Effector memory CD8-positive, alpha-beta T cell (primary cell): ENCODE data around the gene RPS6KA2.
"Not testable (repeated sequence)": the region's sequence is repeated elsewhere in the genome, so short reads cannot be mapped to it uniquely, and the experiment has no call there.

Experiments used
- ATAC-seq: fragments of 150-1000 bp; cut with Tn5 transposase; replicated peaks from 2 replicates; pipeline ENCODE4 v1.10.0; 2021; ENCODE audit warnings: mild to moderate bottlenecking, moderate library complexity
- DNase-seq, 3 experiments: peaks; one replicate each; pipeline ENCODE4 v3.0.0; 2021
- H3K27ac Mint-ChIP-seq, 2 donors: one replicate each; pipeline ENCODE4 v1.8.0; 2022; ENCODE audit warnings: mild to moderate bottlenecking in 2 of 2, mixed read lengths in 2 of 2, moderate library complexity in 2 of 2
- H3K27me3 Mint-ChIP-seq, 2 donors: one replicate each; pipeline ENCODE4 v1.8.0; 2022; ENCODE audit warnings: mixed read lengths in 2 of 2
- H3K36me3 Mint-ChIP-seq: one replicate; pipeline ENCODE4 v1.8.0; 2022; ENCODE audit warnings: mild to moderate bottlenecking, moderate library complexity, mixed read lengths; ENCODE audit not compliant: insufficient read depth
- H3K4me1 Mint-ChIP-seq, 2 donors: one replicate each; pipeline ENCODE4 v1.8.0; 2022; ENCODE audit warnings: low read depth in 2 of 2, mixed read lengths in 2 of 2
- H3K4me3 Mint-ChIP-seq, 2 donors: one replicate each; pipeline ENCODE4 v1.8.0; 2022; ENCODE audit warnings: mild to moderate bottlenecking in 2 of 2, mixed read lengths in 2 of 2, moderate library complexity in 2 of 2
- H3K9me3 Mint-ChIP-seq, 2 donors: one replicate each; pipeline ENCODE4 v1.8.0; 2022; ENCODE audit warnings: mixed read lengths in 2 of 2

Gene RPS6KA2

DNA sequence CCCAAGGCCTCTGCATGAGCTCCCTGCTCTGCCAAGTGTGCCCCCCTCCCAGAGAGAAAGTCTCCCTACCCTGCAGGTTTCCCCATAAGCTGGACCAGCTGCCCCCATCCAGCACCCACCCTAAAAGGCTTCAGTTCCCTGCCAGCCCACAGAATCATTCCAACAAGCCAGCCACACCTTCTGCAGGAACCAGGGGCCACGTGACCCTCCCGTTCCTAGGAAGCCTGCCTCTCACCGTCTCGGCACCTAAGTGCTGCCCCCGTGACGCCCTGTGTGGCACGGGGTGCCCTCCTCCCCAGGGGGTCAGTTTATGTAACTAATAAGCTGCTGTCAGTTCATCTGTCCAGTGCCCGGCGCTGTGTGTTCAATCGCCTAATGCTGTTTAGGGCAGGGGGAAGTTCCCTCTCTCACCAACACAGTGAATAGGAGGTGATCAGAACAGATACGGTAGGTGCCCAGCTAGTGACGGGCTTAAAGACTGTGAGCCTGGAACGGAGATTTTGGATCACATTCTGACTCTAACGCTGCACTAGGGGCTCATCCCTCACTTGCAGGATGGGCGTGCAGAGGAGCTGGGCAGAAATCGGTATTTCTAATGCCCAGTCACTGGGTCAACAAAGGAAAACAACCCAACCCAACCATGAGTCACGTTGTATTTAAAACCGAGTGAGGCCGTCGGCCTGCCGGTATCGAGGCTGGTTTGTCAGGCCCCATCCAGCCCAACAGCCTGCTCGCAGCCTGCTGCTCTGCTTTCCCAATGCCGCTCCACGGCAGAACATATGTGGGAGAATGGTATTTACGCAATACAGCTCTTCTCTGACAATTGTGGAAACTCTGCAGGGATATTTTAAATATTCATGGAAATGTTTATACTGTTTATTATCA is 96.6 kb downstream of the RPS6KA2 start:
- Mint-ChIP-seq H3K9me3 (no peaks in the 10 kb centered on the region), H3K36me3 (no peaks in the 10 kb centered on the region), H3K4me1 (no peaks in the 10 kb centered on the region), H3K27me3 (peaks cover 5 to 16% of the 10 kb centered on the region in 2 donors), H3K4me3 (no peak overlapping the region), H3K27ac (peak overlapping the region in 1 of 2 donors; percentile 49)
- ATAC-seq = no peak
- no peak for DNase-seq

DNA sequence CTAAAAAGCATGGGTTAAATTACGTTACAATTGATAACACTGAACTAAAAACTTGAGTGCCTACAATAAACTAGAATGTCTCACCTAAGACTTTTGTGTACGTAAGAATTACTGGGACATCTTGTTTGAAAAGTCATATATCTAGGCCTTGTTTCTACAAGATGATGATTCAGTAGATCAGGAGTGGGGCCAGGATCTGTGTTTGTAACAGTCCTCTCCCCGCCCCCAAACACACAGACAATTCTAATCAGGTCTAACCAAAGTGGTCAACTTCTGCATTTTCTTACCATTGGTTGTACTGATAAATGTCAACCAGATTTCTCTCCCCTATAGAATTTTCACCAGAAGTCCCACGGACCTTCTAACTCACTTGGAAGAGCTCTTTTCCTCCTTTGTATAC is 97.5 kb downstream of the RPS6KA2 start:
- DNase-seq = no peak
- no peaks in the 10 kb centered on the region for H3K4me1 Mint-ChIP-seq
- no peak for ATAC-seq
- no peaks in the 10 kb centered on the region for H3K36me3 Mint-ChIP-seq
- no peak overlapping the region for H3K4me3 Mint-ChIP-seq
- H3K27me3 Mint-ChIP-seq = peaks cover 5 to 24% of the 10 kb centered on the region in 2 donors
- no peaks in the 10 kb centered on the region for H3K9me3 Mint-ChIP-seq
- peak overlapping the region in 1 of 2 donors; percentile 49 for H3K27ac Mint-ChIP-seq

DNA sequence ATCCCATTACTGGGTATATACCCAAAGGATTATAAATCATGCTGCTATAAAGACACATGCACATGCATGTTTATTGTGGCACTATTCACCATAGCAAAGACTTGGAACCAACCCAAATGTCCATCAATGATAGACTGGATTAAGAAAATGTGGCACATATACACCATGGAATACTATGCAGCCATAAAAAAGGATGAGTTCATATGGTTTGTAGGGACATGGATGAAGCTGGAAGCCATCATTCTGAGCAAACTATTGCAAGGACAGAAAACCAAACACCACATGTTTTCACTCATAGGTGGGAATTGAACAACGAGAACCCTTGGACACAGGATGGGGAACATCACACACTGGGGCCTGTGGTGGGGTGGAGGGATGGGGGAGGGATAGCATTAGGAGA is 98.0 kb downstream of the RPS6KA2 start:
- H3K4me3 Mint-ChIP-seq, ATAC-seq, H3K36me3 Mint-ChIP-seq, DNase-seq, H3K9me3 Mint-ChIP-seq, H3K4me1 Mint-ChIP-seq, H3K27ac Mint-ChIP-seq: not testable (repeated sequence)
- H3K27me3 Mint-ChIP-seq = peaks cover 5 to 30% of the 10 kb centered on the region in 2 donors

DNA sequence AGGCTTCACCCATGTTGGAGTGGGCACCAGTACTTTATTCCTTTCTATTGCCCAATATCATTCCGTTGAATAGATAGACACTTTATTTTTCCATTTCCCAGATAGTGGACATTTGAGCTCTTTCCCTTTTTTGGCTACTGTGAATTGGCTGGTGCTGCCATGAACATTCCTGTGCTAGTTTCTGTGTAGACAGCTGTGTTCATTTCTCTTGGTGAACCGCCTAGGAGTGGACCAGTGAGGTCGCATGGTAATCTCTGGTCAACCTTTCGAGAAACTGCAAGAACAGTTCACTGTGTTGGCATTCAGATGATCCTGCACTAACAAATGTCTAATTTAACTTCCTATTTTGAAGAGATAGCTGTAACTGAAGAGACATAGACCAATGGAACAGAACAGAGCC is 99.2 kb downstream of the RPS6KA2 start:
- Mint-ChIP-seq H3K27ac (no peak overlapping the region), H3K9me3 (no peaks in the 10 kb centered on the region), H3K4me1 (no peaks in the 10 kb centered on the region), H3K4me3 (no peak overlapping the region), H3K27me3 (peaks cover 10 to 32% of the 10 kb centered on the region in 2 donors), H3K36me3 (no peaks in the 10 kb centered on the region)
- no peak for ATAC-seq
- no peak for DNase-seq

DNA sequence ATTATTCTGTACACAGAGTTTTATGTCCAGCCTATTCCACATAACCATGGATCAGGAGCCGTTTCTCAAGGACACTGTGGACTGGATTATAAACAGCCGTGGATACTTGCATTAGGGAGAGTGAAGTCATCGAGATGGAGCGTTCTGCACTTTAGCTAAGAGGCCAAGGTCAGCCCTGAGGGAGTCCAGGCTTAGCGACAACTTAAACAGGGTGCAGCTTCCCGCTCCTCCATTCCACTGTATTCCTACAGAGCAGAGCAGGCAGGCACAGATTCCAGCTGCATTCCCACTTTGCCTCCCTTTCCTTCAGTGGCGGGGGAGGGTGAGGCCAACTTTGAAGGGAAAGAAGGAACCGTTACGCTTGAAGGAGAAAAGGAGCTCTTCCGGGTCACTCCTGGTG is 100.1 kb downstream of the RPS6KA2 start:
- Mint-ChIP-seq H3K36me3 (no peaks in the 10 kb centered on the region), H3K4me3 (no peak overlapping the region), H3K27me3 (peaks cover 15 to 32% of the 10 kb centered on the region in 2 donors), H3K9me3 (no peaks in the 10 kb centered on the region), H3K27ac (no peak overlapping the region), H3K4me1 (no peaks in the 10 kb centered on the region)
- ATAC-seq = no peak
- DNase-seq = no peak

DNA sequence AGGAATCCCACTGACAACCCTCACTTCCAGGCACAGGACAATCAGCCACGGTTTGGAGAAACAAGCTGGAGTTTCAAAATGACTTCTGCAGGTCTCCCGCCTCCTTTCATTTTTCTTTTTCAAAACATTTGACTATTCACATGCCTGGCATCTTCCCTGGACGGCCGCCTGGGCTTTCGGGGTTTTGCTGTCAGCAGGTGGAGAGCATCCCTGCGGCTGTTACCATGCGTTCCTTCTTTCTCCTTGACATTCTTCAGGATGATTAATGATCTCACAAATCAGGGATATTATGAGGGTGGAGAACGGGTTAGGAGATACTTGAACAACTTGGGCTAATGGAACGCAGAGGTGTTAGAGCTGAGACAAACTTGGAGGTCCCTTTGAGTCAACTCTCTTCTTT is 101.5 kb downstream of the RPS6KA2 start:
- peaks cover 15 to 32% of the 10 kb centered on the region in 2 donors for H3K27me3 Mint-ChIP-seq

DNA sequence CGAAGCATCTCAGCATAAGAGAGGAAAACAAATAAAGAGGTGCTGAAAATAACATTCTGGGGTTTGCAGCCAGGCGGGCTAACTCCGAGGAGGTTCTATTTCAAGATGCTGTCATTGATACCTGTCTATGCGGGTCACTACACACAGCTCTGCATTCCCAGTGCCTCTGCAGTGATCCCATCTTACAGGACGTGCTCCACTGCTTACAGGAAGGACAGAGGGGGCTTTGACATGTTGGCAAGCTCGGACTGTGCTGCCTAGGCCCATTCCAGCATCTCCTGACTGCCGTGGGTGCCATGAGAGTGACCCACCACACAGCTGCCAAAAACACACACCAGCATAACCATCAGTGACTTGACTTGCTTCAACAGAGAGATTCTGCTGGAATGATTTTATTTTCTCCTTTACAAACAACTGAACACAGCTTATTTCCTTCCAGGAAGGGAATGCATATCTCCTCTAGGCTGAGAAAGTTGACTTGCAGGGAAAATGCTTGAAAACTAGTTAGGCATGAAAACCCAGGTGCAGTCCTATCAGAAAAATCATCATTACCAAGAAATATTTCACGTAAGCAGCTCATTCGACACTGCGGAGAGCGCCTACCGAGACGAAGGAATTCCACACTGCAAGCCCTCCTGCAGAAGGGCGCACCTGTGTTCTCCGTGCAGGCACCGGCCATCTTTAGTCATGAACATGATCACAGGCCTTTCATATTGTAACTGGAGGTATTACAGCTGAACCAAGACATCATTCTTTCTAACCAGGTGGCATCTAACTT is 103.1 kb downstream of the RPS6KA2 start:
- no peak overlapping the region for H3K27ac Mint-ChIP-seq
- ATAC-seq = no peak

More for the DNA sequence above, 101.5 kb downstream of the RPS6KA2 start:
- Mint-ChIP-seq H3K36me3 (no peaks in the 10 kb centered on the region), H3K4me3 (no peak overlapping the region), H3K9me3 (no peaks in the 10 kb centered on the region), H3K27ac (no peak overlapping the region), H3K4me1 (no peaks in the 10 kb centered on the region)
- no peak for DNase-seq
- no peak for ATAC-seq

DNA sequence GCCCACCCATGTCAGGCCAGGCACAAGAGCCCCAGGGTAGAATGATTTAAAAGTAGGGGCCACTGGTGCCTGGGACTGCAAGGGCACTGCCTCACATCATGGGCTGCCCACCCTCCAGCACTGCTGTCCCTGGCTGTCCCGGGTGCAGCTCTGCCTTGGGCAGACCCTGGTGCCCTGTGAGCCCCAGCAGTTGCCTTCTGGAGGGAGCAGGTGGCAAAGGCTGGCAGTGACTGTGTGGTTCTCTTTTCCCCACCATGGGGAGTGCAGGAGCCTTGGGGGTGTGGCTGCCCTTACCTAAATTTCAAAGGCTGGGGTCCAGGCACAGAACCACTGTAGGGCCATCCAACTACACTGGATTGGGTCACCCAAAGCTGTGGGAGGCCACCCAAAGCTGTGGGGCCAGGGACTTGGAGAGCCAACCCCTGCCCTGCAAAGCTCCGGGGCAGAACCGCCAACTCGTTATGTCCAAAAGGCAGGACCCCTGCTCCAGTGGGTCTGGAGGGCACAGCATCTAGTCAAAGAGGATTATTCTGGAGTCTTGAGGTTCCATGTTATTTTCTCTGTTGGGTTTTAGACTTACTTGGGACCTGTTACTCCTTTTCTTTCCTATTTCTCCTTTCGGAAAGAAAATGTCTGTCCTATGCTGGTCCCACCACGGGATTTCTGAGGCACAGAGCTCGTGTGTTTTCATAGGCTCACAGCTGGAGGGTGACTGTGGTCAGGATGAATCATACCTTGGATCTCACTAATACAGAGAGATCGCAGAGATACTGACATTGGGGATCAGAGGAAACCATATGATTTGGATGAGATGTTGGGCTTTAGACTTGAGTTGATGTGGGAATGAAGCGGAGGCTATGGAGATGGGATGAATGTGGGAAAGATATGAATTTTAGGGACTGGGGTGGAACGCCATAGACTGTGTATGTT is 105.9 kb downstream of the RPS6KA2 start:
- ATAC-seq (no peak), DNase-seq (no peak)
- no peak overlapping the region for H3K27ac Mint-ChIP-seq
- H3K4me3 Mint-ChIP-seq = no peak overlapping the region
- peaks cover 10 to 18% of the 10 kb centered on the region in 2 donors for H3K27me3 Mint-ChIP-seq
- peaks cover 2% of the 10 kb centered on the region for H3K36me3 Mint-ChIP-seq
- H3K9me3 Mint-ChIP-seq = no peaks in the 10 kb centered on the region
- no peaks in the 10 kb centered on the region for H3K4me1 Mint-ChIP-seq

More for the DNA sequence above, 103.1 kb downstream of the RPS6KA2 start:
- Mint-ChIP-seq H3K36me3 (no peaks in the 10 kb centered on the region), H3K4me1 (no peaks in the 10 kb centered on the region), H3K9me3 (no peaks in the 10 kb centered on the region), H3K27me3 (peaks cover 15 to 32% of the 10 kb centered on the region in 2 donors), H3K4me3 (no peak overlapping the region)
- DNase-seq = no peak

DNA sequence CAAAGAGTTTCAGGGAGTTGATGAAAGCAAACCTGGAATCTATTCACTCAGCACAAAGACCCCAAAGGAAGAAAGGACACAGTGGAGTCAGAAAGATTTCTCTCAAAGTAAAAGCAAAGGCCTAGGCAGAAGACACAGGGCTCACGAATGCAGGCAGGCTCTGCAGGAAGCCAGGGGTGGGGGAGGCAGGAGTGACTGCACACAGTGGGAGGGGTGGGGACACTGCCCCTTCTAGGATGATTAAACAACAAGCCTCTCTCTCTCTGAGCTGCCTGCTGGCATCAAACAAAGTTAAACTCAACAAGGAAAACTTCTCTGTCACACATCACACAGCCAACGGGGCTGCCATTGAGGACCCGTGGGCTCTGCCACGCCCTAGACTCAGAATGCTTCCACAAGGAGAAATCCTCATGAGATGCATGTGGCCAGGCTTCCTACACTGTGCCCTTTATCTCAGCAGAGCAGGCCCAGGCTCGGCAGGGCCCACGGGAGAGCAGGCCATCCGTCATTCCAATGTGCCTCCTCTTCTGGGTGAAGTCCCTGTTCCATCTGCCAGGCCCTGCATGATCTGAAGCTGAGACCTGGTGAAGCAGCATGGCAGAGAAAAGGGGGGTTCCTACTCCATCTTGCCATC is 110.7 kb downstream of the RPS6KA2 start:
- DNase-seq (no peak), ATAC-seq (no peak)
- Mint-ChIP-seq H3K4me1 (peaks cover 7 to 9% of the 10 kb centered on the region in 2 donors), H3K27me3 (no peaks in the 10 kb centered on the region), H3K9me3 (no peaks in the 10 kb centered on the region), H3K4me3 (no peak overlapping the region), H3K36me3 (peaks cover 2% of the 10 kb centered on the region), H3K27ac (peak overlapping the region in 1 of 2 donors; percentile 49)

DNA sequence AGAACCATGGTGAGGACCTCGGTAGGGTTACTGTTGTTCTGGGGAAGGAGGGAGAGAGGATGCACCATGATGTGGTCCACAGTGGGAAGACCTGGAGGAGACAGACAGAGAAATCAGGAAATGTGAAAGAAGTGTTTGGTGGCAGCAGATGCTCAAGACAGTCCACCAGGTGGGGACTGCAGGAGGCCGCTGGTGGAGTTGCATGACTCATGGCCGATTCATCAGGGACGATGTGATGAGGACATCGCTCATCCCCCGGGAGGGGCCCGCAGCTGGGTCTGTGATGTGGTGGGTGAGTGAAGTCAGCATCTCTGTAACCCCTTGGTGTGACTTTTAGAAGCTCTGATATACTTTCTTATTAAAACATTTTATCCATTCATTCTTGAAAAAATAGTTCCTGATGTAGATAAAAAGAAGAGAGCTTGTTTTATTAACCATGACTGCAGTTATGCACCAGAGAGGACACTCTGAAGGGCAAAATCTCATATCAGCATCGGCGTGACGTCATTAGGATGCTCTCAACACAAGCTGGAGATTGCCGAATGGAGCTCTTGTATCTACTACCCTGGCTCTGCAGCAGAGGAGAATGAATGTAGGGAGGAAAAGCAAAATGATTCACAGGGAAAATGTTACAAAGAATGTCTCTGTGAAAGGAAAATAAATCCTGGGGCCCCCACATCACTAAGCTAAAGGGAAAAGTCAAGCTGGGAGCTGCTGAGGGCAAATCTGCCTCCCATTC is 111.8 kb downstream of the RPS6KA2 start:
- Mint-ChIP-seq H3K4me1 (peaks cover 7 to 9% of the 10 kb centered on the region in 2 donors), H3K9me3 (no peaks in the 10 kb centered on the region), H3K36me3 (peaks cover 2% of the 10 kb centered on the region), H3K27me3 (no peaks in the 10 kb centered on the region), H3K27ac (peak overlapping the region in 1 of 2 donors; percentile 49), H3K4me3 (no peak overlapping the region)
- DNase-seq = no peak
- ATAC-seq = no peak

DNA sequence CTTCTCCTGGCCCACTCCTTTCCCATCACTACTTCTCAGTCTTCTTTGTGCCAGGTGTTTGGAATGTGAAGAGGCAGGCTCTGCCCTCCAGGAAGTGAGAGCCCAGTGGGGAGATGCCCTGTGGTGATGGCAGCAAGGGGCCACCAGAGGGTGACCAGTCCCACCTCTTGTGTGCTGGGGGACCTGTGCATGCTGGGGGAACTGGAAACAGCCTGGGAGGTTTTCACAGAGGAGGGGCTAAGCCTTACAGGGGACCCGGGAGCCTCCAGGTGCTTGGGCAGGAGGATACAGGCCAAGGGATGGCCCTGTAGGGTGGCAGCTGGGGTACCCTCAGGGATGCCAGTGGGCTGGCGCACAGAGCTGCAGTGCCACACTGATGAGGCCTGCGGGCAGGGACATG is 112.9 kb downstream of the RPS6KA2 start:
- H3K4me3 Mint-ChIP-seq = no peak overlapping the region
- H3K4me1 Mint-ChIP-seq = peaks cover 7 to 9% of the 10 kb centered on the region in 2 donors
- no peaks in the 10 kb centered on the region for H3K27me3 Mint-ChIP-seq
- no peaks in the 10 kb centered on the region for H3K9me3 Mint-ChIP-seq
- no peak overlapping the region for H3K27ac Mint-ChIP-seq
- no peak for ATAC-seq
- no peak for DNase-seq
- peaks cover 2% of the 10 kb centered on the region for H3K36me3 Mint-ChIP-seq

DNA sequence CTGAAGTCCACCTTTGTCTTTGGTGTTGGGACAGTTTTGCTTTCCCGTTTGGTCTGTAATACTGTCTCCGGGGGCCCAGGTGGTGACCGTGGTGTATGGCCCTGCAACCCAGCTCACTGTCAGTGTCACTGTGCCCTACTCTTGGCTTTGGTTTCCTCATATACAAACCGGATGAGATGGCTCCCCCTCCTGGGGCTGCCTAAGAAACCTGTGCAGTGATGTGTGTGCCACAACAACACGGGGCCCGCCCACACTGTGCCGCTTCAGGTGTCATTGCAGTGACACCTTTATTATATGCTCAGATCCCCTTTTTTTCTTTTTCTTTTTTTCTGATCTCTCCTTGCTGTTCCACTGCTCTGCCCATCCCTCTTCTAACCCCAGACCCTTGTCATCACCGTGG is 114.5 kb downstream of the RPS6KA2 start:
- DNase-seq (peak; percentile 32 to 48 (median 45)), ATAC-seq (peak; percentile 99)
- H3K36me3 Mint-ChIP-seq = no peaks in the 10 kb centered on the region
- H3K27ac Mint-ChIP-seq = peak overlapping the region in 1 of 2 donors; percentile 47
- no peaks in the 10 kb centered on the region for H3K27me3 Mint-ChIP-seq
- no peaks in the 10 kb centered on the region for H3K9me3 Mint-ChIP-seq
- no peak overlapping the region for H3K4me3 Mint-ChIP-seq
- H3K4me1 Mint-ChIP-seq = peaks cover 7 to 9% of the 10 kb centered on the region in 2 donors
